Measurements from ENCODE around the gene CACNA2D3.

The CACNA2D3 gene

GRCh38 chr3:54746722-54747121 is 624.4 kb downstream of the CACNA2D3 start:
- no peak overlapping the region for H3K4me3 ChIP-seq (ENCODE audit: low read length)
- no peaks in the 10 kb centered on the region for H3K9me3 ChIP-seq (ENCODE audit: control insufficient read depth, low read depth, low read length)
- no peak overlapping the region for H3K27ac ChIP-seq (ENCODE audit: low read length)
- no peaks in the 10 kb centered on the region for H3K27me3 ChIP-seq (ENCODE audit: control insufficient read depth, insufficient read depth, low read length)
- no peaks in the 10 kb centered on the region for H3K36me3 ChIP-seq (ENCODE audit: control insufficient read depth, low read depth, low read length)
- H3K9ac ChIP-seq (ENCODE audit: low read length), result no peak overlapping the region
- no peaks in the 10 kb centered on the region for H3K4me1 ChIP-seq (ENCODE audit: control insufficient read depth, low read depth, low read length)

GRCh38 chr3:54755756-54756155 is 633.4 kb downstream of the CACNA2D3 start:
- Histone ChIP-seq H3K27ac (ENCODE audit: low read length) (no peak overlapping the region), H3K9ac (ENCODE audit: low read length) (no peak overlapping the region), H3K36me3 (ENCODE audit: control insufficient read depth, low read depth, low read length) (no peaks in the 10 kb centered on the region), H3K4me1 (ENCODE audit: control insufficient read depth, low read depth, low read length) (no peaks in the 10 kb centered on the region), H3K4me3 (ENCODE audit: low read length) (no peak overlapping the region), H3K9me3 (ENCODE audit: control insufficient read depth, low read depth, low read length) (no peaks in the 10 kb centered on the region), H3K27me3 (ENCODE audit: control insufficient read depth, insufficient read depth, low read length) (no peaks in the 10 kb centered on the region)

GRCh38 chr3:54756330-54756731 is 634.0 kb downstream of the CACNA2D3 start:
- H3K9ac ChIP-seq (ENCODE audit: low read length), result no peak overlapping the region
- H3K36me3 ChIP-seq (ENCODE audit: control insufficient read depth, low read depth, low read length), result no peaks in the 10 kb centered on the region
- H3K4me1 ChIP-seq (ENCODE audit: control insufficient read depth, low read depth, low read length), result no peaks in the 10 kb centered on the region
- no peaks in the 10 kb centered on the region for H3K27me3 ChIP-seq (ENCODE audit: control insufficient read depth, insufficient read depth, low read length)
- no peak overlapping the region for H3K27ac ChIP-seq (ENCODE audit: low read length)
- H3K9me3 ChIP-seq (ENCODE audit: control insufficient read depth, low read depth, low read length), result no peaks in the 10 kb centered on the region
- no peak overlapping the region for H3K4me3 ChIP-seq (ENCODE audit: low read length)

GRCh38 chr3:54758461-54758860 is 636.1 kb downstream of the CACNA2D3 start:
- H3K9me3 ChIP-seq (ENCODE audit: control insufficient read depth, low read depth, low read length), result no peaks in the 10 kb centered on the region
- no peak overlapping the region for H3K4me3 ChIP-seq (ENCODE audit: low read length)
- H3K27me3 ChIP-seq (ENCODE audit: control insufficient read depth, insufficient read depth, low read length), result no peaks in the 10 kb centered on the region
- H3K27ac ChIP-seq (ENCODE audit: low read length), result no peak overlapping the region
- no peak overlapping the region for H3K9ac ChIP-seq (ENCODE audit: low read length)
- no peaks in the 10 kb centered on the region for H3K4me1 ChIP-seq (ENCODE audit: control insufficient read depth, low read depth, low read length)
- H3K36me3 ChIP-seq (ENCODE audit: control insufficient read depth, low read depth, low read length), result no peaks in the 10 kb centered on the region

GRCh38 chr3:54759166-54759565 is 636.8 kb downstream of the CACNA2D3 start:
- Histone ChIP-seq H3K27me3 (ENCODE audit: control insufficient read depth, insufficient read depth, low read length) (no peaks in the 10 kb centered on the region), H3K4me3 (ENCODE audit: low read length) (no peak overlapping the region), H3K9me3 (ENCODE audit: control insufficient read depth, low read depth, low read length) (no peaks in the 10 kb centered on the region), H3K9ac (ENCODE audit: low read length) (no peak overlapping the region), H3K27ac (ENCODE audit: low read length) (no peak overlapping the region), H3K4me1 (ENCODE audit: control insufficient read depth, low read depth, low read length) (no peaks in the 10 kb centered on the region), H3K36me3 (ENCODE audit: control insufficient read depth, low read depth, low read length) (no peaks in the 10 kb centered on the region)

- H3K27me3 ChIP-seq (ENCODE audit: control insufficient read depth, insufficient read depth, low read length), result no peaks in the 10 kb centered on the region
- no peak overlapping the region for H3K4me3 ChIP-seq (ENCODE audit: low read length)
- no peak overlapping the region for H3K27ac ChIP-seq (ENCODE audit: low read length)
- no peaks in the 10 kb centered on the region for H3K36me3 ChIP-seq (ENCODE audit: control insufficient read depth, low read depth, low read length)
- no peaks in the 10 kb centered on the region for H3K4me1 ChIP-seq (ENCODE audit: control insufficient read depth, low read depth, low read length)
- no peak overlapping the region for H3K9ac ChIP-seq (ENCODE audit: low read length)
- H3K9me3 ChIP-seq (ENCODE audit: control insufficient read depth, low read depth, low read length), result no peaks in the 10 kb centered on the region
Measured at GRCh38 chr3:54760201-54760600, 637.8 kb downstream of the CACNA2D3 start.

- Histone ChIP-seq H3K4me1 (ENCODE audit: control insufficient read depth, low read depth, low read length) (no peaks in the 10 kb centered on the region), H3K27me3 (ENCODE audit: control insufficient read depth, insufficient read depth, low read length) (no peaks in the 10 kb centered on the region), H3K4me3 (ENCODE audit: low read length) (no peak overlapping the region), H3K36me3 (ENCODE audit: control insufficient read depth, low read depth, low read length) (no peaks in the 10 kb centered on the region), H3K9me3 (ENCODE audit: control insufficient read depth, low read depth, low read length) (no peaks in the 10 kb centered on the region), H3K9ac (ENCODE audit: low read length) (no peak overlapping the region), H3K27ac (ENCODE audit: low read length) (no peak overlapping the region)
Measured at GRCh38 chr3:54761637-54762036, 639.3 kb downstream of the CACNA2D3 start.

- Histone ChIP-seq H3K27me3 (ENCODE audit: control insufficient read depth, insufficient read depth, low read length) (no peaks in the 10 kb centered on the region), H3K27ac (ENCODE audit: low read length) (no peak overlapping the region), H3K4me3 (ENCODE audit: low read length) (no peak overlapping the region), H3K4me1 (ENCODE audit: control insufficient read depth, low read depth, low read length) (no peaks in the 10 kb centered on the region), H3K36me3 (ENCODE audit: control insufficient read depth, low read depth, low read length) (no peaks in the 10 kb centered on the region), H3K9me3 (ENCODE audit: control insufficient read depth, low read depth, low read length) (no peaks in the 10 kb centered on the region), H3K9ac (ENCODE audit: low read length) (no peak overlapping the region)
Measured at GRCh38 chr3:54764911-54765310, 642.6 kb downstream of the CACNA2D3 start.

GRCh38 chr3:54771050-54771449 is 648.7 kb downstream of the CACNA2D3 start:
- H3K27ac ChIP-seq (ENCODE audit: low read length), result no peak overlapping the region

GRCh38 chr3:54772051-54772450 is 649.7 kb downstream of the CACNA2D3 start:
- Histone ChIP-seq H3K4me3 (ENCODE audit: low read length) (no peak overlapping the region), H3K27me3 (ENCODE audit: control insufficient read depth, insufficient read depth, low read length) (no peaks in the 10 kb centered on the region), H3K27ac (ENCODE audit: low read length) (no peak overlapping the region), H3K4me1 (ENCODE audit: control insufficient read depth, low read depth, low read length) (peaks cover 12% of the 10 kb centered on the region), H3K9me3 (ENCODE audit: control insufficient read depth, low read depth, low read length) (no peaks in the 10 kb centered on the region), H3K9ac (ENCODE audit: low read length) (no peak overlapping the region), H3K36me3 (ENCODE audit: control insufficient read depth, low read depth, low read length) (no peaks in the 10 kb centered on the region)

More at GRCh38 chr3:54771050-54771449, 648.7 kb downstream of the CACNA2D3 start:
- Histone ChIP-seq H3K27me3 (ENCODE audit: control insufficient read depth, insufficient read depth, low read length) (no peaks in the 10 kb centered on the region), H3K9me3 (ENCODE audit: control insufficient read depth, low read depth, low read length) (no peaks in the 10 kb centered on the region), H3K9ac (ENCODE audit: low read length) (no peak overlapping the region), H3K4me3 (ENCODE audit: low read length) (no peak overlapping the region), H3K36me3 (ENCODE audit: control insufficient read depth, low read depth, low read length) (no peaks in the 10 kb centered on the region), H3K4me1 (ENCODE audit: control insufficient read depth, low read depth, low read length) (peaks cover 12% of the 10 kb centered on the region)

GRCh38 chr3:54772746-54773145 is 650.4 kb downstream of the CACNA2D3 start:
- Histone ChIP-seq H3K27me3 (ENCODE audit: control insufficient read depth, insufficient read depth, low read length) (no peaks in the 10 kb centered on the region), H3K27ac (ENCODE audit: low read length) (no peak overlapping the region), H3K4me1 (ENCODE audit: control insufficient read depth, low read depth, low read length) (peaks cover 12% of the 10 kb centered on the region), H3K4me3 (ENCODE audit: low read length) (no peak overlapping the region), H3K36me3 (ENCODE audit: control insufficient read depth, low read depth, low read length) (no peaks in the 10 kb centered on the region), H3K9ac (ENCODE audit: low read length) (no peak overlapping the region), H3K9me3 (ENCODE audit: control insufficient read depth, low read depth, low read length) (no peaks in the 10 kb centered on the region)

- H3K4me1 ChIP-seq (ENCODE audit: control insufficient read depth, low read depth, low read length), result peaks cover 12% of the 10 kb centered on the region
- no peak overlapping the region for H3K4me3 ChIP-seq (ENCODE audit: low read length)
- no peaks in the 10 kb centered on the region for H3K9me3 ChIP-seq (ENCODE audit: control insufficient read depth, low read depth, low read length)
- no peaks in the 10 kb centered on the region for H3K36me3 ChIP-seq (ENCODE audit: control insufficient read depth, low read depth, low read length)
- no peak overlapping the region for H3K9ac ChIP-seq (ENCODE audit: low read length)
- no peaks in the 10 kb centered on the region for H3K27me3 ChIP-seq (ENCODE audit: control insufficient read depth, insufficient read depth, low read length)
- H3K27ac ChIP-seq (ENCODE audit: low read length), result no peak overlapping the region
Measured at GRCh38 chr3:54773271-54773670, 650.9 kb downstream of the CACNA2D3 start.
